H1 (cell line): Measurements from ENCODE around the gene TRIM50. TPM values are rescaled to one million over a fixed set of nuclear protein-coding genes. Genes with fewer than 3 reads are reported as not detected.

ENCODE experiments used
- CTCF ChIA-PET: fragments of 300-600 bp; sonication (Branson Sonifier 250); formaldehyde crosslinking; loops from one replicate; lab custom pipeline; 2021; ENCODE audit not compliant: partially characterized antibody; lab: Charles Lee
- POLR2A ChIA-PET: fragments of 300-600 bp; sonication (Branson Sonifier 250); formaldehyde crosslinking; loops from one replicate; lab custom pipeline; 2021; ENCODE audit warnings: inconsistent platforms; ENCODE audit not compliant: partially characterized antibody; lab: Charles Lee
- DNase-seq, 2 experiments: peaks; one replicate each; pipeline versions ENCODE4 v3.0.0 to v3.0.0-alpha.2; 2010 to 2022; ENCODE audit warnings: low spot score in 2 of 2, low read depth in 1 of 2, mixed read lengths in 1 of 2
- FAIRE-seq: peaks from 2 replicates; lab custom pipeline; 2011; peaks lifted over from hg19 to GRCh38; lab: Jason Lieb, UNC
- H2AFZ ChIP-seq: 2 replicates; pipeline ENCODE4 v1.8.1; 2012; ENCODE audit warnings: low read length, inconsistent platforms
- H2AK5ac ChIP-seq: 2 replicates; pipeline ENCODE4 v1.6.1; 2013; ENCODE audit warnings: low read depth, low read length
- H2BK120ac ChIP-seq: replicated peaks from 2 replicates; pipeline ENCODE3; 2013; ENCODE audit warnings: low read depth, low read length, inconsistent platforms
- H2BK12ac ChIP-seq: 2 replicates; pipeline ENCODE4 v1.6.1; 2013; ENCODE audit warnings: low read depth, low read length
- H2BK15ac ChIP-seq: 2 replicates; pipeline ENCODE4 v1.6.1; 2013; ENCODE audit warnings: low read length
- H2BK20ac ChIP-seq: 2 replicates; pipeline ENCODE4 v1.6.1; 2013; ENCODE audit warnings: low read length
- H2BK5ac ChIP-seq: 2 replicates; pipeline ENCODE4 v1.6.1; 2013; ENCODE audit warnings: low read depth, low read length
- H3K14ac ChIP-seq: 2 replicates; pipeline ENCODE4 v1.6.1; 2013; ENCODE audit warnings: inconsistent platforms; ENCODE audit not compliant: insufficient read length
- H3K18ac ChIP-seq: 2 replicates; pipeline ENCODE4 v1.6.1; 2013; ENCODE audit warnings: low read length; ENCODE audit errors: extremely low read depth
- H3K23ac ChIP-seq: 2 replicates; pipeline ENCODE4 v1.6.1; 2013; ENCODE audit warnings: inconsistent platforms; ENCODE audit not compliant: insufficient read length
- H3K23me2 ChIP-seq: 2 replicates; pipeline ENCODE4 v1.6.1; 2013; ENCODE audit warnings: low read depth, low read length
- H3K27ac ChIP-seq: 2 replicates; pipeline ENCODE4 v1.6.1; 2011; ENCODE audit warnings: low read depth, low read length, inconsistent platforms
- H3K27me3 ChIP-seq, 4 experiments: replicated peaks in 1 of 4; 1 replicate in 1 of 4; 2 replicates in 3 of 4; pipeline versions ENCODE4 v1.6.1 to v1.8.1; 2011 to 2013; ENCODE audit warnings: low read length in 3 of 4, mild to moderate bottlenecking in 3 of 4, inconsistent platforms in 2 of 4, mixed read lengths in 2 of 4, moderate library complexity in 1 of 4; ENCODE audit not compliant: control insufficient read depth in 3 of 4, insufficient read depth in 3 of 4; ENCODE audit errors: extremely low read depth in 1 of 4
- H3K36me3 ChIP-seq, 4 experiments: 2 replicates each; pipeline versions ENCODE4 v1.6.1 to v1.8.1; 2011 to 2013; ENCODE audit warnings: mild to moderate bottlenecking in 4 of 4, low read length in 3 of 4, moderate library complexity in 2 of 4, control low read depth in 1 of 4, inconsistent platforms in 1 of 4; ENCODE audit not compliant: insufficient read depth in 4 of 4, control insufficient read depth in 2 of 4
- H3K4ac ChIP-seq: replicated peaks from 2 replicates; pipeline ENCODE3; 2013; ENCODE audit warnings: low read length, low read depth, mixed read lengths, inconsistent platforms; ENCODE audit not compliant: insufficient read length
- H3K4me1 ChIP-seq, 4 experiments: replicated peaks in 1 of 4; 1 replicate in 1 of 4; 2 replicates in 3 of 4; pipeline versions ENCODE4 v1.6.1 to v1.8.1; 2011 to 2013; ENCODE audit warnings: low read length in 3 of 4, inconsistent platforms in 2 of 4, mixed read lengths in 1 of 4; ENCODE audit not compliant: insufficient read depth in 4 of 4, control insufficient read depth in 3 of 4
- H3K4me2 ChIP-seq, 2 experiments: 2 replicates each; pipeline versions ENCODE4 v1.6.1 to v1.8.1; 2011 to 2013; ENCODE audit warnings: low read depth in 2 of 2, low read length in 2 of 2, control low read depth in 1 of 2, inconsistent platforms in 1 of 2, mild to moderate bottlenecking in 1 of 2; ENCODE audit not compliant: insufficient read depth in 1 of 2
- H3K4me3 ChIP-seq, 4 experiments: fragments of 200-600, 300-600 bp in 1 of 4; sonication (generic), shearing (Covaris generic), sonication (Bioruptor Twin) in 1 of 4; 2 replicates each; pipeline versions ENCODE4 v1.5.1 to v1.8.1; 2011 to 2016; ENCODE audit warnings: low read length in 4 of 4, low read depth in 3 of 4, control low read depth in 2 of 4, inconsistent platforms in 2 of 4, mild to moderate bottlenecking in 2 of 4, mixed read lengths in 1 of 4, moderate library complexity in 1 of 4; ENCODE audit not compliant: insufficient read depth in 2 of 4; ENCODE audit errors: extremely low read depth in 1 of 4
- H3K56ac ChIP-seq: replicated peaks from 2 replicates; pipeline ENCODE3; 2013; ENCODE audit warnings: low read depth, mild to moderate bottlenecking, mixed read lengths, low read length, inconsistent platforms; ENCODE audit not compliant: insufficient read length
- H3K79me1 ChIP-seq: 2 replicates; pipeline ENCODE4 v1.6.1; 2013; ENCODE audit warnings: low read depth, low read length, control low read depth
- H3K79me2 ChIP-seq, 2 experiments: 2 replicates each; pipeline versions ENCODE4 v1.6.1 to v1.8.1; 2012 to 2013; ENCODE audit warnings: low read length in 2 of 2, mild to moderate bottlenecking in 2 of 2, inconsistent platforms in 1 of 2; ENCODE audit not compliant: insufficient read depth in 2 of 2, control insufficient read depth in 1 of 2
- H3K9ac ChIP-seq, 4 experiments: replicated peaks in 1 of 4; 1 replicate in 1 of 4; 2 replicates in 3 of 4; pipeline versions ENCODE4 v1.6.1 to v1.8.1; 2011 to 2013; ENCODE audit warnings: low read depth in 3 of 4, low read length in 3 of 4, control low read depth in 2 of 4, mild to moderate bottlenecking in 2 of 4, moderate library complexity in 2 of 4, inconsistent platforms in 1 of 4; ENCODE audit errors: extremely low read depth in 1 of 4
- H3K9me3 ChIP-seq, 2 experiments: 2 replicates each; pipeline versions ENCODE4 v1.6.1 to v1.8.1; 2012 to 2013; ENCODE audit warnings: mild to moderate bottlenecking in 2 of 2, moderate library complexity in 2 of 2, control low read depth in 1 of 2, inconsistent platforms in 1 of 2, low read depth in 1 of 2, low read length in 1 of 2, mixed read lengths in 1 of 2; ENCODE audit not compliant: insufficient read depth in 2 of 2
- H4K20me1 ChIP-seq, 2 experiments: replicated peaks in 1 of 2; 2 replicates each; pipeline versions ENCODE3 to v1.8.1; 2011 to 2013; ENCODE audit warnings: inconsistent platforms in 2 of 2, low read length in 2 of 2, mild to moderate bottlenecking in 1 of 2; ENCODE audit not compliant: insufficient read depth in 2 of 2, control insufficient read depth in 1 of 2
- H4K5ac ChIP-seq: 2 replicates; pipeline ENCODE4 v1.6.1; 2013; ENCODE audit warnings: low read length, low read depth, mixed read lengths, inconsistent platforms; ENCODE audit not compliant: insufficient read length
- H4K8ac ChIP-seq: 2 replicates; pipeline ENCODE4 v1.8.0; 2013; ENCODE audit warnings: mild to moderate bottlenecking, moderate library complexity, low read length, inconsistent platforms; ENCODE audit not compliant: insufficient read depth; ENCODE audit errors: extremely low read depth
- H4K91ac ChIP-seq: replicated peaks from 2 replicates; pipeline ENCODE3; 2013; ENCODE audit warnings: low read length, mixed read lengths, inconsistent platforms; ENCODE audit not compliant: insufficient read length
- CBX5 ChIP-seq: fragments of 300-800, 300-1000 bp; sonication (generic); IDR thresholded peaks from 2 replicates; pipeline ENCODE4 v1.7.1; 2016; ENCODE audit warnings: antibody characterized with exemption, low read length, low read depth
- EP300 ChIP-seq, 2 experiments: IDR thresholded peaks; 1 replicate in 1 of 2; 2 replicates in 1 of 2; pipeline ENCODE4 v1.6.1; 2011 to 2012; ENCODE audit warnings: low read depth in 2 of 2, low read length in 2 of 2, mild to moderate bottlenecking in 2 of 2, borderline replicate concordance in 1 of 2, inconsistent platforms in 1 of 2, moderate library complexity in 1 of 2
- HDAC2 ChIP-seq, 2 experiments: fragments of 300-600 bp in 1 of 2; sonication (generic) in 1 of 2; IDR thresholded peaks; 2 replicates each; pipeline ENCODE4 v1.6.1; 2011 to 2012; ENCODE audit warnings: low read depth in 2 of 2, low read length in 2 of 2, mild to moderate bottlenecking in 2 of 2, moderate library complexity in 2 of 2, borderline replicate concordance in 1 of 2, inconsistent platforms in 1 of 2
- JUN ChIP-seq: IDR thresholded peaks from 2 replicates; pipeline ENCODE4 v1.6.1; 2011; ENCODE audit warnings: low read depth, mild to moderate bottlenecking, improper control_type of control experiment, low read length
- POLR2A ChIP-seq, 2 experiments: IDR thresholded peaks; 1 replicate in 1 of 2; 2 replicates in 1 of 2; pipeline ENCODE4 v1.6.1; 2011; ENCODE audit warnings: low read depth in 2 of 2, low read length in 2 of 2, mild to moderate bottlenecking in 2 of 2; ENCODE audit errors: control extremely low read depth in 1 of 2
- POLR2AphosphoS5 ChIP-seq: IDR thresholded peaks from 2 replicates; pipeline ENCODE4 v1.6.1; 2011; ENCODE audit warnings: low read depth, low read length
- POU5F1 ChIP-seq: IDR thresholded peaks from 2 replicates; pipeline ENCODE4 v1.6.1; 2011; ENCODE audit warnings: low read depth, mild to moderate bottlenecking, low read length, moderate library complexity
- RNF2 ChIP-seq: fragments of 200-900, 300-1000 bp; sonication (generic); IDR thresholded peaks from 2 replicates; pipeline ENCODE4 v1.7.1; 2016; ENCODE audit warnings: borderline replicate concordance, low read depth, mild to moderate bottlenecking, antibody characterized with exemption, low read length; ENCODE audit not compliant: poor library complexity, severe bottlenecking; ENCODE audit errors: missing control alignments
- SP1 ChIP-seq: IDR thresholded peaks from 2 replicates; pipeline ENCODE4 v1.6.1; 2011; ENCODE audit warnings: low read depth, low read length
- TAF1 ChIP-seq: IDR thresholded peaks from 2 replicates; pipeline ENCODE4 v1.6.1; 2011; ENCODE audit warnings: mild to moderate bottlenecking, low read depth, low read length
- WGBS, 2 experiments: shearing (Covaris generic) in 1 of 2; methylation state at CpG; one replicate each; pipeline versions ENCODE4 v1.1.6 to v1.1.7; 2013 to 2015; ENCODE audit warnings: low lambda C conversion rate in 2 of 2, mixed read lengths in 2 of 2, inconsistent platforms in 1 of 2, low coverage in 1 of 2, missing lambda C conversion rate in 1 of 2; ENCODE audit not compliant: insufficient replicate concordance in 2 of 2, insufficient coverage in 1 of 2, insufficient read length in 1 of 2; ENCODE audit errors: extremely low coverage in 1 of 2, missing lambda C conversion rate in 1 of 2; 5-methylcytosine and 5-hydroxymethylcytosine counted together
- polyA plus RNA-seq, 7 experiments: library from polyadenylated mRNA; depleted of rRNA in 3 of 7; stranded (reverse) in 5 of 7; unstranded in 2 of 7; fragments of >200 nt in 5 of 7; fragments of 200-250 nt in 2 of 7; gene quantifications; 1 replicate in 5 of 7; 2 replicates in 1 of 7; 4 replicates in 1 of 7; pipeline versions ENCODE4 v1.2.1 to v1.2.3, GENCODE V29; 2011 to 2013; ENCODE audit warnings: missing spikeins in 2 of 7, mixed read lengths in 2 of 7
- total RNA-seq: library from RNA; stranded (reverse); fragmentation: NEBNext Ultra II Directional; extraction: Animal tissue kit (Norgen Biotek cat#: 25700); gene quantifications from 2 replicates; pipeline ENCODE4 v1.2.1, GENCODE V29; 2021
- TF ChIP-seq, protein P1 (sequence below): IDR thresholded peaks from 2 replicates; pipeline ENCODE4 v1.6.1; 2011; ENCODE audit warnings: low read length, improper control_type of control experiment

TRIM50 gene
- total and polyA plus RNA-seq, 2 of the 8 experiments (the other 6 are each of a cell fraction or from before 2014, with no cell fraction given), result 0.12 TPM; not detected in 1

DNA sequence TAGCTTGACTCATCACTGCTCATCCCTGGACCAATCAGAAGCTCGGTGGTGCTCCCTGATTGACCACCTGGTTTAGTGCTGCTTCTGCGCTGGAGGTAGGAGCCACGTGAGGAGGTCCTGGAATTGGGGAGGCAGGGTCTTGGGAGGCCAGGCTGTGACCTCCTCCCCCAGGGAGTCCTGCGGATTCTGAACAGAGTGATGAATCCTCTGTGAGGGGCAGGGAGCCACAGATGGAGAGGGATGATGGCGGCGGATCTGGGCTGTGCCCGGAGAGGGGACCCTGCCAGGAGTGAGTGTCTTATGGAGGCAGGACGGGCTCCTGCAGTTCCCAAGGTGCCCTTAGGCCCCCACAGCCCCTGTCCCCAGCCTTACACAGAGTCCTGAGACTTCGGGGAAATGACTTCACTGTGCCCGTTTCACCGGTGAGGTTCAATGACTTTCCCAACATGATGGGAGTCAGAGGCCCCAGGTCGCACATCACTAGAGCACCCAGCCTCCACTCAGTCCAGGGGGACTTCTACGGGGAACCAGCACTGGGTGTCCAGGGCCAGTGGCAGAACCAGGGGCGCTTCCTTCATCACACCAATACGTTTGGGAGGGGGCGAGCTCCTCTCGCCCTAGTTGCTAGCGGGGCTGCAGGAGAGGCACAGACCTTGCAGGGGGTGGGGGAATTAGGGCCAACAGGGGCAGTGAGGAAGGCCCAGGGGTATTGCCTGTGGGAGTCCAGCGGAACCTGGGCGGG, 49.0 kb upstream of the TRIM50 start:
- no peak overlapping the region for H3K14ac ChIP-seq
- H4K20me1 ChIP-seq, result no peaks in the 10 kb centered on the region
- no peaks in the 10 kb centered on the region; a peak in 1 of 4 replicates for H3K9me3 ChIP-seq
- CTCF ChIA-PET, result no interaction called here
- 92% methylated on average over 18 of the region's 20 CpGs; no CpG with 5 or more reads in 1 of the 2 experiments for WGBS, 2 experiments
- no peak overlapping the region; the same call in 1 of the 2 replicates for H4K8ac ChIP-seq
- no peak overlapping the region for H3K56ac ChIP-seq
- no peaks in the 10 kb centered on the region for H3K36me3 ChIP-seq
- peaks cover 0 to 18% (median 2%) of the 10 kb centered on the region in 4 experiments; a peak in 4 of 7 replicates for H3K27me3 ChIP-seq
- no peaks in the 10 kb centered on the region for H3K4me1 ChIP-seq
- no peak overlapping the region for H3K27ac ChIP-seq
- H3K18ac ChIP-seq, result no peak overlapping the region
- POLR2A ChIA-PET, result no interaction called here
- DNase-seq (no peak), FAIRE-seq (no peak)
- H2BK12ac ChIP-seq, result no peak overlapping the region
- no peak overlapping the region for H3K4ac ChIP-seq
- no peaks in the 10 kb centered on the region for H3K79me2 ChIP-seq
- no peaks in the 10 kb centered on the region; the same call in 1 of the 2 replicates for H3K23me2 ChIP-seq
- no peak overlapping the region for H2AK5ac ChIP-seq
- H3K4me3 ChIP-seq, result peak overlapping the region in 2 of 4 experiments; percentile 6 to 57; a peak in 4 of 8 replicates
- H4K5ac ChIP-seq, result no peak overlapping the region
- H3K79me1 ChIP-seq, result no peaks in the 10 kb centered on the region
- no peak overlapping the region for H2BK120ac ChIP-seq
- no peak overlapping the region for H3K23ac ChIP-seq
- H3K4me2 ChIP-seq, result 0 out of 4 replicates have a peak overlapping the region, but pooled peaks of 1 of the 2 experiments have one; percentile 29
- no peak overlapping the region for H2BK5ac ChIP-seq
- TF ChIP-seq POLR2AphosphoS5 (no peak), EP300 (IDR thresholded peaks at IDR 0.05; ENCODE audit: borderline replicate concordance in 1 of 2, low read depth in 2 of 2, low read length in 2 of 2) (no peak), JUN (no peak), POLR2A (IDR thresholded peaks at IDR 0.05; ENCODE audit: control extremely low read depth in 1 of 2, low read depth in 2 of 2, low read length in 2 of 2) (no peak), TAF1 (no peak), POU5F1 (no peak), SP1 (no peak), CBX5 (no peak), HDAC2 (IDR thresholded peaks at IDR 0.05; ENCODE audit: borderline replicate concordance in 1 of 2, low read depth in 2 of 2, low read length in 2 of 2) (no peak), RNF2 (no peak)
- TF ChIP-seq, protein P1, sequence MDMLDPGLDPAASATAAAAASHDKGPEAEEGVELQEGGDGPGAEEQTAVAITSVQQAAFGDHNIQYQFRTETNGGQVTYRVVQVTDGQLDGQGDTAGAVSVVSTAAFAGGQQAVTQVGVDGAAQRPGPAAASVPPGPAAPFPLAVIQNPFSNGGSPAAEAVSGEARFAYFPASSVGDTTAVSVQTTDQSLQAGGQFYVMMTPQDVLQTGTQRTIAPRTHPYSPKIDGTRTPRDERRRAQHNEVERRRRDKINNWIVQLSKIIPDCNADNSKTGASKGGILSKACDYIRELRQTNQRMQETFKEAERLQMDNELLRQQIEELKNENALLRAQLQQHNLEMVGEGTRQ, result no peak
- no peak overlapping the region for H2BK15ac ChIP-seq
- no peak overlapping the region for H3K9ac ChIP-seq
- no peak overlapping the region for H4K91ac ChIP-seq
- H2AFZ ChIP-seq, result no peak overlapping the region
- H2BK20ac ChIP-seq, result no peak overlapping the region
